GM12891 (cell line): ENCODE data around the gene DAB2IP.

Experiments
- PAX5 ChIP-seq: IDR thresholded peaks from 2 replicates; pipeline ENCODE4 v1.6.1; 2011; ENCODE audit warnings: low read length, moderate library complexity, mild to moderate bottlenecking; ENCODE audit not compliant: insufficient read depth, severe bottlenecking
- POLR2A ChIP-seq: IDR thresholded peaks from 2 replicates; pipeline ENCODE4 v1.6.1; 2011; ENCODE audit warnings: low read depth, low read length, control low read depth
- POLR2AphosphoS5 ChIP-seq: IDR thresholded peaks from 2 replicates; pipeline ENCODE4 v1.6.1; 2011; ENCODE audit warnings: low read depth, low read length, control low read depth
- POU2F2 ChIP-seq: IDR thresholded peaks from 2 replicates; pipeline ENCODE4 v1.6.1; 2011; ENCODE audit warnings: low read depth, mild to moderate bottlenecking, control low read depth, low read length, moderate library complexity
- SPI1 ChIP-seq: IDR thresholded peaks from 2 replicates; pipeline ENCODE4 v1.6.1; 2011; ENCODE audit warnings: low read depth, low read length, control low read depth
- TAF1 ChIP-seq: IDR thresholded peaks from 2 replicates; pipeline ENCODE4 v1.6.1; 2011; ENCODE audit warnings: low read depth, low read length, control low read depth

DNA sequence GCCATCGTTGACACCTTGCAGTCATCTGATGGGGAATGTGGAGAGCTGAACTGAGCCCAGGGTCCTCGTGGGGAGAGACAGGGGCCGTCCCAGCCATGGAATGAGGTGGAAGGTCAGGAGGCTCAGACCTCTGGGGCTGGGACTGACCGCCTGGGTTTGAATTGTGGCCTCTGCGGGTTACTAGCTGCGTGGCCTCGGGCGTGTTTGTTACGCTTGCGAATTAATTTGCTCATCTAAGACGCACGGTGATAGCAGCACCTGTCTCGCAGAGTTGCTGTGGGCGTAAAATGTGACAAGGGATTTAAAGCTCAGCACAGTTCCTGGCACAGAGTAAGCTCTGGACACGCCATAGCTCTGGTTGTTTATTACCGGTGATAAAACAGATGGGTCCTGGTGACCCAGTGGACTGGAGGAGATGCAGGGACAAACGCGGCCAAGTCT, 19.4 kb upstream of the DAB2IP start:
- TF ChIP-seq POLR2A (no peak), TAF1 (no peak), POLR2AphosphoS5 (no peak), POU2F2 (no peak), SPI1 (no peak), PAX5 (no peak)
